Fibroblast of pulmonary artery (primary cell): ENCODE results near the gene PKP4.
A peak's percentile ranks its signal among the peaks of the same experiment; 100 is the strongest.

ENCODE experiments used
- DNase-seq: peaks from one replicate; pipeline ENCODE4 v3.0.0-alpha.2; 2010; ENCODE audit warnings: low read depth
- H3K4me3 ChIP-seq: replicated peaks from 2 replicates; pipeline ENCODE4 v1.5.1; 2011; ENCODE audit warnings: low read depth, mild to moderate bottlenecking, control low read depth, low read length, moderate library complexity
- TF ChIP-seq, protein P1 (sequence below): IDR thresholded peaks from 2 replicates; pipeline ENCODE4 v1.5.1; 2011; ENCODE audit warnings: mild to moderate bottlenecking, control low read depth, low read length, inconsistent platforms; ENCODE audit errors: missing control alignments

The PKP4 gene

GRCh38 chr2:158491072-158491471 lies 34.3 kb downstream of the PKP4 start:
- TF ChIP-seq, protein P1, sequence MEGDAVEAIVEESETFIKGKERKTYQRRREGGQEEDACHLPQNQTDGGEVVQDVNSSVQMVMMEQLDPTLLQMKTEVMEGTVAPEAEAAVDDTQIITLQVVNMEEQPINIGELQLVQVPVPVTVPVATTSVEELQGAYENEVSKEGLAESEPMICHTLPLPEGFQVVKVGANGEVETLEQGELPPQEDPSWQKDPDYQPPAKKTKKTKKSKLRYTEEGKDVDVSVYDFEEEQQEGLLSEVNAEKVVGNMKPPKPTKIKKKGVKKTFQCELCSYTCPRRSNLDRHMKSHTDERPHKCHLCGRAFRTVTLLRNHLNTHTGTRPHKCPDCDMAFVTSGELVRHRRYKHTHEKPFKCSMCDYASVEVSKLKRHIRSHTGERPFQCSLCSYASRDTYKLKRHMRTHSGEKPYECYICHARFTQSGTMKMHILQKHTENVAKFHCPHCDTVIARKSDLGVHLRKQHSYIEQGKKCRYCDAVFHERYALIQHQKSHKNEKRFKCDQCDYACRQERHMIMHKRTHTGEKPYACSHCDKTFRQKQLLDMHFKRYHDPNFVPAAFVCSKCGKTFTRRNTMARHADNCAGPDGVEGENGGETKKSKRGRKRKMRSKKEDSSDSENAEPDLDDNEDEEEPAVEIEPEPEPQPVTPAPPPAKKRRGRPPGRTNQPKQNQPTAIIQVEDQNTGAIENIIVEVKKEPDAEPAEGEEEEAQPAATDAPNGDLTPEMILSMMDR, result no peak
- no peak overlapping the region for H3K4me3 ChIP-seq
- DNase-seq, result no peak

DNA sequence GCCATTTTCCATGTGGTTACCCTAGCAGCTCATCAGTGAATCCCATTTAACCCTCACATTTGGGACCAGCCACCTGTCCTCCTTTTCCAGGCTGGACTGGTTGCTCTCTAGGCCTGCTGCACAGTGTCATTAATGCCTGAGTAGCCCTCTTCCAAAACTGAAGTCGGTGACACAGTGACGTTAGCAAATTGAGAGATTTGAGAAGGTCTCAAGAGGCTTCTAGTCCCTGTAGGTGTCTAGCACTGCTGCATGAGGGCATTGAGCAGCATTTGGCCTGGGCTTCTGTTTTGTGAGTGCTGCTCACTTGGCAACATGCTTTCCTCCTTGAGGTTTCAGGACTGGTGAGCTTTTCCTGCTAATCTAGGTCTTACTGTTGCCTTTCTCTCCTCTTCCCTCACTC lies 36.7 kb downstream of the PKP4 start:
- no peak overlapping the region for H3K4me3 ChIP-seq
- DNase-seq, result no peak
- TF ChIP-seq, protein P1, result no peak

DNA sequence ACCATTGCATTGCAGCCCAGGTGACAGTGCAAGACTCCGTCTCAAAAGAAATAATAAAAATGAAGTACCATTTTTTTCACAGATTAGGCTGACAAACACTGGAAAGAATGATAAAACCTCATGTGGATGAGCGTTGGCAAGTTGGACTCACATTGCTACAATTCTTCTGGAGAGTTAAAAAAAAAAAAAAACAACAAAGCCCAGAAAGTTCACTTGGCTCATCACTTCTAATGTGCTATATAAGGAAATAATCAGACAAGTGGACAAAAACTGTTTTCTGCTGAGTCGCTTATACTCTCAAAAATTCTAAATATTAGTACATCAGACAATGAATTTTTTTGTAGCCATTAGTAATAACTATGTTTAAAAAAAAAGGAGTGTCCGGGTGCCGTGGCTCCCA lies 38.4 kb downstream of the PKP4 start:
- H3K4me3 ChIP-seq, result no peak overlapping the region
- TF ChIP-seq, protein P1, result no peak
- DNase-seq, result peak; percentile 45

DNA sequence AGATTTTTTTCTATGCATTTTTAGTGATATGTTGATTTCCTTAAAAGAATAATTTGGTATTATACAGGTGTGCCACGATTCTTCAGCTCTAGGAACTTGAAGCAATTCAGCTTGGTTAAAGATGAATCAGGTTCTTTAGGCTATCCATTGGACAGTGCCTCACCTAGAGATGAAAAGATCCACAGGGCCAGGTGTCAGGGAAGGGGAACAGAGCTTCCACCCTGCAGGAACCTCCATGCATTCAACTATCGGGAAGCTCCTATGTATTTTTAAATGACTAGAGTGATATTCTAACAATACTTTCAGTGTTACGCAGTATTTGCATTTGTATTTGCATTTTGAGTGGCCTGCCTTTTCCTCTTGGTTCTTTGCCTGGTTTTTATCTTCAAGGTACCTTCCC lies 40.2 kb downstream of the PKP4 start:
- DNase-seq, result no peak

DNA sequence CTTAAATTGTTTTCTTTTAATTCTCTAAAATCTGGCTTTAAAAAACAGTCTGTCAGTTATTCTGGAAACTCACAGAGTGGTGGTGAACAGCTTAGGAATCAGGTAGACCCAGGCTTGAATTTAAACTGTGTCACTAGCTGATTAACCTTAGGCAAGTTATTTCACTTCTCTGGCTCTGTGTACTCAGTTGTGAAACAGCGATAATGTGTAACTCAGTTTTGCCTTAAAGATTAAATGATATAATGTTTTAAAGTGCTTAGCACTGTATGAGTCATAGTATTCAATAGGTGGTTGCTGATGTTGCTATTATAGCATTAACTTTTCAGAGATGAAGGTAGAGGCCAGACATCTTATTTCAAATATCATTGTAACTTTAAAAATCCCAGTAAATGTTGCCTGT lies 40.7 kb downstream of the PKP4 start:
- H3K4me3 ChIP-seq, result no peak overlapping the region
- DNase-seq, result peak; percentile 39
- TF ChIP-seq, protein P1, result no peak

More for the DNA sequence above, 40.2 kb downstream of the PKP4 start:
- TF ChIP-seq, protein P1, result no peak
- no peak overlapping the region for H3K4me3 ChIP-seq

DNA sequence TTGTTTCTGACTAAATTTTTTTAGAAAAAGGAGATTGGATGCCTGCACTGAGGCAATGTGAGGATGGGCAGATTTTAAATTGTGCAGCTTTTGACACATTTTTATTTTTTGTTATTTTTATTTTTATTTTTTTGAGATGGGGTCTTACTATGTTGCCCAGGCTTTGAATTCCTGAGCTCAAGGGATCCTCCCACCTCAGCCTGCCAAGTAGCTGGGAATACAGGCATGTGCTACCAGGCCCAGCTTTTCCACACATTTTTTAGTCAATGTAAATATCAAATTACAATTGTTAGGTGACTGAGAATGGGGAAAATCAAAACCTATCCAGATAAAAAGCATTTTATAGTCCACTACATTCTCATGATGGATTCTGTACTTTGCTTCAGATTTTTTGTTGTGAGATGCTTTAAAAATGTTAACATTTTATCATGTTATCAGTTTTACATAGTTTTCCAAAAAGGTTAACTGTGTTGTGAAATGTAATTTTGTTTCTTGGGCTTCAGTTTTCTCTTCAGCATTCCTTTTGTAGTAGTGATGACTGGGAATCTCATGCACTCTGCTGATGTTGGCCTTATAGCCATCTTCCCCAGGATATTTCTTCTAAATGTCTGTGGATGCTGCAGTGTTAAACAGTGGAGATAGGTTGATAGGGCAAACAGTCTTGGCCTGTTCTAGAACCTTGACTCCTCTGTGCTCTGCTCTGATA lies 41.4 kb downstream of the PKP4 start:
- TF ChIP-seq, protein P1, result no peak
- no peak overlapping the region for H3K4me3 ChIP-seq
- DNase-seq, result no peak

GRCh38 chr2:158498749-158499136 lies 42.0 kb downstream of the PKP4 start:
- no peak for DNase-seq
- H3K4me3 ChIP-seq, result no peak overlapping the region
- TF ChIP-seq, protein P1, result no peak
